Bronchial epithelial cell (primary cell): ENCODE measurements around the gene GPR153. TPM values are rescaled to one million over a fixed set of nuclear protein-coding genes. Genes with fewer than 3 reads are reported as not detected.

Experiments
- DNase-seq: peaks from one replicate; pipeline ENCODE4 v3.0.0-alpha.2; 2010; ENCODE audit warnings: low read depth
- FAIRE-seq: peaks from 2 replicates; lab custom pipeline; 2011; peaks lifted over from hg19 to GRCh38; lab: Jason Lieb, UNC
- H3K27me3 ChIP-seq: 2 replicates; pipeline ENCODE4 v1.5.1; 2011; ENCODE audit warnings: low read length; ENCODE audit not compliant: control insufficient read depth, insufficient read depth
- H3K36me3 ChIP-seq: 2 replicates; pipeline ENCODE4 v1.5.1; 2011; ENCODE audit warnings: low read length; ENCODE audit not compliant: control insufficient read depth, insufficient read depth
- H3K4me3 ChIP-seq: 2 replicates; pipeline ENCODE4 v1.5.1; 2011; ENCODE audit warnings: mild to moderate bottlenecking, low read depth, low read length, control low read depth
- CTCF ChIP-seq: IDR thresholded peaks from 2 replicates; pipeline ENCODE4 v1.5.1; 2011; ENCODE audit warnings: mild to moderate bottlenecking, moderate library complexity, low read length, control low read depth, inconsistent platforms; ENCODE audit not compliant: insufficient read depth, severe bottlenecking
- total RNA-seq: library from RNA; depleted of rRNA; stranded (reverse); fragments of >200 nt; gene quantifications from 2 replicates; pipeline ENCODE4 v1.2.1, GENCODE V29; 2014

GPR153 gene
- total RNA-seq, 1 donor from 2014 or later, result 44.2 TPM

- TF ChIP-seq CTCF, result no peak
- Histone ChIP-seq H3K36me3 (peaks cover 11% of the 10 kb centered on the region), H3K27me3 (no peaks in the 10 kb centered on the region), H3K4me3 (no peak overlapping the region)
- DNase-seq (no peak), FAIRE-seq (no peak)
Observed at GRCh38 chr1:6207921-6208320, 53.0 kb downstream of the GPR153 start.

GRCh38 chr1:6207075-6207885 lies 53.6 kb downstream of the GPR153 start:
- H3K36me3 ChIP-seq, result peaks cover 8% of the 10 kb centered on the region
- DNase-seq (no peak), FAIRE-seq (no peak)
- H3K27me3 ChIP-seq, result no peaks in the 10 kb centered on the region
- TF ChIP-seq CTCF, result no peak
- H3K4me3 ChIP-seq, result peak overlapping the region; percentile 56

GRCh38 chr1:6206520-6206855 lies 54.4 kb downstream of the GPR153 start:
- Histone ChIP-seq H3K36me3 (peaks cover 8% of the 10 kb centered on the region), H3K4me3 (peak overlapping the region; percentile 56), H3K27me3 (no peaks in the 10 kb centered on the region)
- DNase-seq (no peak), FAIRE-seq (no peak)
- TF ChIP-seq CTCF, result no peak

- H3K4me3 ChIP-seq, result peak within 1 kb of the TSS; percentile 56
- no peak for TF ChIP-seq CTCF
- peaks cover 8% of the 10 kb centered on the region for H3K36me3 ChIP-seq
- FAIRE-seq (no peak), DNase-seq (peak; percentile 51)
- no peaks in the 10 kb centered on the region for H3K27me3 ChIP-seq
Observed at GRCh38 chr1:6205849-6206519, 54.9 kb downstream of the GPR153 start, which contains the start of gene RNF207. RNF207 (plus strand) TSS chr1:6206119; CDS start chr1:6206536, 417 bp downstream.

- TF ChIP-seq CTCF, result no peak
- Histone ChIP-seq H3K4me3 (no peak overlapping the region), H3K36me3 (peaks cover 1% of the 10 kb centered on the region), H3K27me3 (no peaks in the 10 kb centered on the region)
- no peak for FAIRE-seq
- DNase-seq, result no peak
Observed at GRCh38 chr1:6202256-6202655, 58.6 kb downstream of the GPR153 start.
